HG02884 (cell line): Measurements from ENCODE around the gene PRDM9.
"Not testable (repeated sequence)": the region's sequence is repeated elsewhere in the genome, so short reads cannot be mapped to it uniquely, and the experiment has no call there.

ENCODE experiments used
- ATAC-seq: cut with Tn5 transposase; IDR thresholded peaks from one replicate; pipeline ENCODE4 v1.9.1; 2021; ENCODE audit warnings: mild to moderate bottlenecking, moderate library complexity; ENCODE audit not compliant: unreplicated experiment

Gene PRDM9

GRCh38 chr5:23507278-23507685, at the start of gene PRDM9:
Gene PRDM9 (plus strand): TSS chr5:23507609. CDS start chr5:23509034, 1,425 bp downstream.
- ATAC-seq: no peak

GRCh38 chr5:23457780-23458179, 49.6 kb upstream of the PRDM9 start:
- no peak for ATAC-seq

DNA sequence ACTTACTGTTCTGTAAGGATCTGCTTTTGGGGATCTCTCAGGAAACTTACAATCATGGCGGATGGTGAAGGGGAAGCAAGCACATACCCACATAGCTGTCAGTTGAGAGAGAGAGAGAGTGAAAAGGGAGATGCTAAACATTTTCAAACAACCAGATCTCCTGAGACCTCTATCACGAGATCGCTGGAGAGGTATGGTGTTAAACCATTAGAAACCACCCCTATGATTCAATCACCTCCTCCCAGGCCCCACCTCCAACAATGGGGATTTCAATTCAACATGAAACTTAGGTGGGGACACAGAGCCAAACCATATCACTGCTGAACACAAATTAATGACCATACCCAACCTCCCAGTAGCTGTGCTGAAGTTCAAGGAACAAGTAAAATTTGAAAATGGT, 48.2 kb upstream of the PRDM9 start:
- no peak for ATAC-seq

DNA sequence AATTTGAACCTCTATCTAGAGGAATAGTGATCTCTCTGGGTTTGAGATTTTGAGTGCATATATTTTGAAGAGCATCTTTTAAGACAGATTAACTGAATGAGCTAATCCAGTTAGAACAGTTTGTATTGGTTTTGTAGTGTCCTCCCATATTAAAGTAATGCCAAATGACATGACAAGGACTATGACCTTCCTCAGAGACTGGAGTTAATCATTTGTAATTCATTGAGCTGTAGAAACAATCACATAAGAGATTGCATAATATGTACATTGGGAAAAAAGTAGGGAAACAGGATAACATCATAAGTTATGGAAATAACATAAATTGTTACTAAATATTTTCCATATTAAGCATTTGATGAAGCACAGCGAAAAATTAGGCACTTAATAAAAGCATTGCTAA, 45.8 kb upstream of the PRDM9 start:
- ATAC-seq: no peak

DNA sequence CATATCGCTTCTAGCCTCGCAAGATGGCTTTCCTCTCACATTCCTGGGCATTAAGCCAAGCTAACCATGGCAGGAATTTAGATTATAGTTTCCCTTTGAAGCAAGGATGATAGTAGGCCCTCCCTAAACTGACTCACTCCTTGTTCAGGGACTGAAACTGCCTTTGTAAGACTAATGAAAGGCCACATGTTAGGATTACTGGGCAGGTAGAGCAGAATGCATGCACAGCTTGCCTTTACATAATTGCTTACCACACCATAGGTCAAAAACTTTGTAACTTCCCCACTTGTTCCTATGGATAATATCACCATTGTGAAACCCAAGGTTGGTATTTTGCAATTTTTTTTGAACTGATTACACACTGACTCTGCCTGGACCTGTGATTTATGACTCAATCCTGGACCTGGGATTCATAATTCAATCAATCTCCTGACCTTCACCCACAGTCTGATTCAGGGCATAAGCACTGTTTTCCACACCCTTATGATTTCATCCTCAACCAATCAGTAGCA, 41.0 kb upstream of the PRDM9 start:
- no peak for ATAC-seq

DNA sequence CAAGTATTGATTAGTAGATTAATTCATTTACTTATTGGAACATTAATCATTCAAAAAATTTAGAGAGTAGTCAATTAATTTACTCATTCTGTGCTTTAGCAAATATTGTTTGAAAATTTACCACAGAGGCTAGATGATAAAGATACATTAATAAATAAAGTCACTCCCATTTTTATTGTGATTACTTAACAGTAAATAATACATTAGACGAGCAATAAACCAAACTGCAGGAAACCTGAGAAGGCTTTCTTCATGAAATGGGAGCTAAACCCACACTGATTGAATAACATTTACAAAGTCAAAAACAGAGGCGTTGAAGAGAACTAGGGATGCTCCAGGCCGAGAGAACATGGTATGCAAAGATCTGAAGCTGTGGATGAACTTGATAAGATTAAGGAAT, 38.8 kb upstream of the PRDM9 start:
- ATAC-seq: no peak

DNA sequence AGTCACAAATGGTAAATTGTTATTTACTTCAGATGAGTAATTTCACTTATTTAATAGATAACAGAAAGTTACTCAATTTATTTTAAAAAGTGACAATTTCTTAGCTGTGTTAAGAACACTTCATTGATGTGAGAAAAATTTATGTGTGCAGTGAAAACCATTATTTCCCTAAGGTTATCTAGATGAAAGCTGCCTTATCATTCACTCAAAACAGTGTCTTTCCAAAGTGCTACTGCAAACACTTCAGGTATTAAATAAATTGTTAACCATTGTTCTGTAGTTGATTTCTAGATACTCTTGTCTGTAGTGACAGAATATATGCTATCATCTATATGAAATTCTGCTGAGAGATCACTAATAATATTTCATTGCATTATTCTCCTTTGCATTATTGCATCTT, 33.5 kb upstream of the PRDM9 start:
- ATAC-seq: no peak

- ATAC-seq: no peak
Observed at GRCh38 chr5:23474315-23474714, 33.1 kb upstream of the PRDM9 start.

- ATAC-seq: no peak
Observed at GRCh38 chr5:23476580-23476979, 30.8 kb upstream of the PRDM9 start.

DNA sequence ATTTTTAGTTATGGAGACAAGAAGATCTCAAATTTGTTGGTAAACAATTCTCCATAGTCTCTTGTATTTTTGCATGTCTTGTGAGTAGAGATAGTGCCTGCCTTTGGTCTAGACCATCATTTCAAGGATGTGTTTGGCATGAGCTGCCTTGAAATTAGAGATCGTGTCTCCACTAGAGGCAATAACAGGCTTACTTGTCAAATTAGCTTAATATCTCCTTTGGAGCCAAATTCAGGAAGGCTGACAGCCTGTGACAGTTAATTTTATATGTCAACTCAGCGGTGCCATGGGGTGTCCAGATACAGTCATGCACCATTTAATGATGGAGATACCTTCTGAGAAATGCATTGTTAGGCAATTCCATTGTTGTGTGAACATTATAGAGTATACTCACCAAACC, 24.8 kb upstream of the PRDM9 start:
- no peak for ATAC-seq

- no peak for ATAC-seq
Observed at GRCh38 chr5:23483090-23483489, 24.3 kb upstream of the PRDM9 start.

GRCh38 chr5:23484096-23484495, 23.3 kb upstream of the PRDM9 start:
- ATAC-seq: no peak

- ATAC-seq: not testable (repeated sequence)
Observed at GRCh38 chr5:23486227-23486626, 21.2 kb upstream of the PRDM9 start.

- no peak for ATAC-seq
Observed at GRCh38 chr5:23490993-23491392, 16.4 kb upstream of the PRDM9 start.

- no peak for ATAC-seq
Observed at GRCh38 chr5:23494558-23494957, 12.9 kb upstream of the PRDM9 start.

DNA sequence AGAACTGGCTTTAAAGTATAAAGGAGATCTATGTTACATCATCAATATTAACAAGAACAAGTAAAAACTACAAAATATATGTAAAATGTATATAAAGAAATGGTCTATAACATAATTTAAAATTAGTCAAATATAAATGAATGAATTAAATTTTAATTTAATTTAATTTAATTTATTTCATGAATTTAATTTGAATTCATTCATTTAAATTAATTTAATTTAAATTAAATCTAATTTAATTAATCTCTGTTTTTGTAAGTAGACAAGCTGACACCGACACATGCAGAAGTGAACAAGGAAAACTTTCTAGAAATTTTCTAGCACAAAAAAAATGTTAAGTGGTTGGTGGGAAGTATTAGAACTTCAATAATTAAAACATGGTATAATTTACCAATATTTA, 10.8 kb upstream of the PRDM9 start:
- ATAC-seq: no peak

DNA sequence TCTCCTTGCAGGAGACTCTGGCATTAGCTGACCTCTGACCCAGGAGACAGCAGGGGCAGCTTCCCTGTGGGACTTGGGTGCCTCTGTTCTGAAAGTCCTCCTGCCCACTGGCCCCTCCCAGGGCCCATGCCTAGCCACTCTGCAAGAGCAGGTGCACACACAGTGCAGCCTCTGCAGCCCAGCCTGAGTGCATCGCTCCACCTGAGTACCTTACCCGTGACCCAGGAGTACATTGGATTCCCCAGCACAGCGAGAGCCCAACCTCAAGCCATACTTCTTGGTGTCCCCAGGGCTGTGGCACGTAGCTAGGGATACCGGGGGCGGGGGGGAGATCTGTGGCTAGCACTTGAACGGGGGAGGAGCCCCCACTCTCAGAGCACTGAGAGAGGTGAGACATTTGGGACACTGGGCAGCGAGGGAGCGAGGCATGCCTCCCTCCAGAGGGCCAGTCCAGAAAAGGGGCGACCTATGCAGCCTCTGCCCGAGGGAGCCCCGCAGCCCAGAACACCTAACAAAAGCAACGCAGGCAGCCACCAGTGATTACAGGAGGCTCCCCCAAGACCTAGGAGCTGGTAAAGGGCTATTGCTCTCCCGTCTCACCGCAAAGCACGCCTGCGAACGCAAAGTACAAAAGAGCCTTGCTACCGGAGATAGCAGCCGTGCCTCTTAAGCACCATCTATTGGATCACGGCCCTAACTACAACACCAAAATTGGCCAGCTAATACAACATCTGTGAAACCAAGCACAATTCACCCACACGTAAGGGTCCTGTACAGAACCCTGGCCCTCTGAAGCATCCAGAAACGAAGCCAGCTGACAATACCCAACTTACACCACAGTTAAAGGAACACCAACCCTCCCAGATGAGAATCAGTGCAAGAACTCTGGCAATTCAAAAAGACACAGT, 826 bp upstream of the PRDM9 start:
- no peak for ATAC-seq

GRCh38 chr5:23510434-23510833, 3.0 kb downstream of the PRDM9 start:
- ATAC-seq: not testable (repeated sequence)

DNA sequence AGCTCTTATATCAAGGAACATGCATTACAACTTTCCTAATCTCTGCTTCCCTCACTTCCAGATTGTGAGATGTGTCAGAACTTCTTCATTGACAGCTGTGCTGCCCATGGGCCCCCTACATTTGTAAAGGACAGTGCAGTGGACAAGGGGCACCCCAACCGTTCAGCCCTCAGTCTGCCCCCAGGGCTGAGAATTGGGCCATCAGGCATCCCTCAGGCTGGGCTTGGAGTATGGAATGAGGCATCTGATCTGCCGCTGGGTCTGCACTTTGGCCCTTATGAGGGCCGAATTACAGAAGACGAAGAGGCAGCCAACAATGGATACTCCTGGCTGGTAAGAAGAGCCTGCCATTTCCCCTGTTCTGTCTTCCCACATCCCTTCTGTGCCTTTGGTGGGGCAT, 15.1 kb downstream of the PRDM9 start:
- ATAC-seq: no peak

DNA sequence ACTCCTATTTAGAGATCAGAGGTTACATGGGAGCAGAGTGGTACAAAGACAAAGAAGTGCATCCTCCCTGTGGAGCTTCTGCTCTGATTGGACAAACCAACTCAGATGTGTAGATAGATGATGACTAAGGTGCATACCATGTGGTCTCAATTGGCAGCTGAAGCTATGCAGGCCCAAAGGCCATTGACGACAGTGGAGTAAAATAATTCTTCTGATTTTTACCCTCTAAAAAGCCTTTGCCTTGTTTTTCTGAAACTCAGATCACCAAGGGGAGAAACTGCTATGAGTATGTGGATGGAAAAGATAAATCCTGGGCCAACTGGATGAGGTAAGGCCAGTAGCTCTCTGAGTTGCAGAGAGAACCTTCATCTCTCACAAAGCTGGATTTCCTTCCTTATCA, 15.6 kb downstream of the PRDM9 start:
- ATAC-seq: no peak

- ATAC-seq: no peak
Observed at GRCh38 chr5:23523998-23524397, 16.6 kb downstream of the PRDM9 start.

- ATAC-seq: no peak
Observed at GRCh38 chr5:23525751-23526150, 18.3 kb downstream of the PRDM9 start.

- ATAC-seq: not testable (repeated sequence)
Observed at GRCh38 chr5:23526616-23527015, 19.2 kb downstream of the PRDM9 start.
